ENCODE measurements around the gene ADAM22. TPM values are rescaled to one million over a fixed set of nuclear protein-coding genes. Genes with fewer than 3 reads are reported as not detected.

Gene ADAM22
- polyA plus RNA-seq, 1 donor from 2014 or later: 46.3 TPM

DNA sequence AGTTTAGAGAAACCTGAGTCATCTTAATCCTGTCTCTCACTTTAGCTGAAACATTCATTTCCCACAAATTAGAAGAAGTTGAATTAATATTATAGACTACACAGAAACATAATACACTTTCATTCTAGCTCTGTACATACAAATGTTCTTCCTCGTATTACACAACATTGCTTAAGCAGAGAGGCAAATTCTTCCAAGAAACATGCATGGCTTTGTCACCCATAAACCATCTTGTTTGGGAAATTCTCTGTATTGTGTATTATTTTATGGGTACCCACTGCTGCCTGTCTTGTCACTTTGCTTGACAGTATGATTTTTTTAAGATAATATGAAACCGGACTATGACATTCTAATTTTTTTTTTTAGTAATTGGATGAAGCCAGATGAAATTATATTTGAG lies 181.8 kb downstream of the ADAM22 start:
- Histone ChIP-seq H3K79me2 (replicated peaks; ENCODE audit: insufficient read depth, low read length) (no peaks in the 10 kb centered on the region), H3K36me3 (ENCODE audit: insufficient read depth, low read length) (no peaks in the 10 kb centered on the region), H3K27me3 (ENCODE audit: insufficient read depth, low read depth, low read length) (no peaks in the 10 kb centered on the region), H3F3A (ENCODE audit: insufficient read depth, low read length, poor library complexity, severe bottlenecking) (no peaks in the 10 kb centered on the region), H3K9ac (ENCODE audit: low read length) (no peak overlapping the region), H3K27ac (ENCODE audit: low read length) (no peak overlapping the region), H3K4me2 (ENCODE audit: low read length) (no peak overlapping the region), H3K9me2 (ENCODE audit: insufficient read depth, low read length) (no peaks in the 10 kb centered on the region), H4K20me1 (ENCODE audit: insufficient read depth) (no peaks in the 10 kb centered on the region), H2AFZ (ENCODE audit: low read depth, low read length) (no peak overlapping the region), H3K9me3 (ENCODE audit: low read length) (no peaks in the 10 kb centered on the region), H3K4me3 (ENCODE audit: low read length) (no peak overlapping the region)
- TF ChIP-seq RAD21 (conservative IDR thresholded peaks at IDR 0.05): no peak
- no peak for TF ChIP-seq POLR2AphosphoS5 (IDR thresholded peaks at IDR 0.05)
- no peak for TF ChIP-seq SMC3 (conservative IDR thresholded peaks at IDR 0.05; ENCODE audit: poor library complexity)
- no peak for TF ChIP-seq MXI1 (conservative IDR thresholded peaks at IDR 0.05; ENCODE audit: poor library complexity, severe bottlenecking)
- TF ChIP-seq EZH2 (IDR thresholded peaks at IDR 0.05; ENCODE audit: borderline replicate concordance, insufficient read depth, low read length, poor library complexity, severe bottlenecking): no peak
- no peak for TF ChIP-seq EP300 (conservative IDR thresholded peaks at IDR 0.05; ENCODE audit: poor library complexity, severe bottlenecking)
- TF ChIP-seq TAF1 (IDR thresholded peaks at IDR 0.05; ENCODE audit: low read depth): no peak
- TF ChIP-seq, protein P1, sequence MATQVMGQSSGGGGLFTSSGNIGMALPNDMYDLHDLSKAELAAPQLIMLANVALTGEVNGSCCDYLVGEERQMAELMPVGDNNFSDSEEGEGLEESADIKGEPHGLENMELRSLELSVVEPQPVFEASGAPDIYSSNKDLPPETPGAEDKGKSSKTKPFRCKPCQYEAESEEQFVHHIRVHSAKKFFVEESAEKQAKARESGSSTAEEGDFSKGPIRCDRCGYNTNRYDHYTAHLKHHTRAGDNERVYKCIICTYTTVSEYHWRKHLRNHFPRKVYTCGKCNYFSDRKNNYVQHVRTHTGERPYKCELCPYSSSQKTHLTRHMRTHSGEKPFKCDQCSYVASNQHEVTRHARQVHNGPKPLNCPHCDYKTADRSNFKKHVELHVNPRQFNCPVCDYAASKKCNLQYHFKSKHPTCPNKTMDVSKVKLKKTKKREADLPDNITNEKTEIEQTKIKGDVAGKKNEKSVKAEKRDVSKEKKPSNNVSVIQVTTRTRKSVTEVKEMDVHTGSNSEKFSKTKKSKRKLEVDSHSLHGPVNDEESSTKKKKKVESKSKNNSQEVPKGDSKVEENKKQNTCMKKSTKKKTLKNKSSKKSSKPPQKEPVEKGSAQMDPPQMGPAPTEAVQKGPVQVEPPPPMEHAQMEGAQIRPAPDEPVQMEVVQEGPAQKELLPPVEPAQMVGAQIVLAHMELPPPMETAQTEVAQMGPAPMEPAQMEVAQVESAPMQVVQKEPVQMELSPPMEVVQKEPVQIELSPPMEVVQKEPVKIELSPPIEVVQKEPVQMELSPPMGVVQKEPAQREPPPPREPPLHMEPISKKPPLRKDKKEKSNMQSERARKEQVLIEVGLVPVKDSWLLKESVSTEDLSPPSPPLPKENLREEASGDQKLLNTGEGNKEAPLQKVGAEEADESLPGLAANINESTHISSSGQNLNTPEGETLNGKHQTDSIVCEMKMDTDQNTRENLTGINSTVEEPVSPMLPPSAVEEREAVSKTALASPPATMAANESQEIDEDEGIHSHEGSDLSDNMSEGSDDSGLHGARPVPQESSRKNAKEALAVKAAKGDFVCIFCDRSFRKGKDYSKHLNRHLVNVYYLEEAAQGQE (IDR thresholded peaks at IDR 0.05; ENCODE audit: borderline replicate concordance): no peak
- TF ChIP-seq, protein P2, sequence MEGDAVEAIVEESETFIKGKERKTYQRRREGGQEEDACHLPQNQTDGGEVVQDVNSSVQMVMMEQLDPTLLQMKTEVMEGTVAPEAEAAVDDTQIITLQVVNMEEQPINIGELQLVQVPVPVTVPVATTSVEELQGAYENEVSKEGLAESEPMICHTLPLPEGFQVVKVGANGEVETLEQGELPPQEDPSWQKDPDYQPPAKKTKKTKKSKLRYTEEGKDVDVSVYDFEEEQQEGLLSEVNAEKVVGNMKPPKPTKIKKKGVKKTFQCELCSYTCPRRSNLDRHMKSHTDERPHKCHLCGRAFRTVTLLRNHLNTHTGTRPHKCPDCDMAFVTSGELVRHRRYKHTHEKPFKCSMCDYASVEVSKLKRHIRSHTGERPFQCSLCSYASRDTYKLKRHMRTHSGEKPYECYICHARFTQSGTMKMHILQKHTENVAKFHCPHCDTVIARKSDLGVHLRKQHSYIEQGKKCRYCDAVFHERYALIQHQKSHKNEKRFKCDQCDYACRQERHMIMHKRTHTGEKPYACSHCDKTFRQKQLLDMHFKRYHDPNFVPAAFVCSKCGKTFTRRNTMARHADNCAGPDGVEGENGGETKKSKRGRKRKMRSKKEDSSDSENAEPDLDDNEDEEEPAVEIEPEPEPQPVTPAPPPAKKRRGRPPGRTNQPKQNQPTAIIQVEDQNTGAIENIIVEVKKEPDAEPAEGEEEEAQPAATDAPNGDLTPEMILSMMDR (IDR thresholded peaks at IDR 0.05; ENCODE audit: poor library complexity, severe bottlenecking): no peak

DNA sequence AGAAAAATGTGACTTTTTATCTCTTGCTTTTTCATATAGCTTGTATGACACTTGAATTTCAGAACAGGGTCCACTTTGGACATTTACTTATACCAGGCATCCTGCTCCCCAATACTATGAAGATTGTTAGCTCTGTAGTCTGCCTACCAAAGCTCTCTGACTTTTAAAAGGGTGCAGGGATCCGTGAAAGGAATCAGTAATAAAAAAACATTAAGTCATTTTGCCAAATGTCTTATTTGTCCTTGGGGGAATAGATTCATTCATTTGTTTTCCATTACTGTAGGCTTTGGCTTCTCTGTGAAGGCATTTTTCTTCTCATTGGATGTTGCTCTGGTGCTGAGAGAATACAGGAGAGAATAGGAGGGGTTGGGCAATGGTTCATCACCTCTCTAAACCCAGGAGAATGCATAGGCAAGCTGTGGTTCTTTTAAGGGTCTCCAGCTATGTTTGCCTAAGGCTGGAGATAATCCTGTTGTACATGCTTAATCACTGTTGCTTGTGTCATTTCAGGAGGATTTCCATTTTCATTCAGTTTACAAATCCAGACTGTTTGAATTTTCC lies 182.3 kb downstream of the ADAM22 start:
- no peak for TF ChIP-seq EZH2 (IDR thresholded peaks at IDR 0.05; ENCODE audit: borderline replicate concordance, insufficient read depth, low read length, poor library complexity, severe bottlenecking)
- no peak for TF ChIP-seq POLR2AphosphoS5 (IDR thresholded peaks at IDR 0.05)
- TF ChIP-seq SMC3 (conservative IDR thresholded peaks at IDR 0.05; ENCODE audit: poor library complexity): no peak
- TF ChIP-seq RAD21 (conservative IDR thresholded peaks at IDR 0.05): no peak
- no peak overlapping the region for H3K4me2 ChIP-seq (ENCODE audit: low read length)

More for the DNA sequence above, 182.3 kb downstream of the ADAM22 start:
- no peaks in the 10 kb centered on the region for H4K20me1 ChIP-seq (ENCODE audit: insufficient read depth)
- no peaks in the 10 kb centered on the region for H3F3A ChIP-seq (ENCODE audit: insufficient read depth, low read length, poor library complexity, severe bottlenecking)
- no peak overlapping the region for H3K27ac ChIP-seq (ENCODE audit: low read length)
- H3K9me3 ChIP-seq (ENCODE audit: low read length): no peaks in the 10 kb centered on the region
- H3K79me2 ChIP-seq (replicated peaks; ENCODE audit: insufficient read depth, low read length): no peaks in the 10 kb centered on the region
- no peak overlapping the region for H3K9ac ChIP-seq (ENCODE audit: low read length)
- H3K36me3 ChIP-seq (ENCODE audit: insufficient read depth, low read length): no peaks in the 10 kb centered on the region
- no peak overlapping the region for H2AFZ ChIP-seq (ENCODE audit: low read depth, low read length)
- no peak overlapping the region for H3K4me3 ChIP-seq (ENCODE audit: low read length)
- H3K9me2 ChIP-seq (ENCODE audit: insufficient read depth, low read length): no peaks in the 10 kb centered on the region
- no peaks in the 10 kb centered on the region for H3K27me3 ChIP-seq (ENCODE audit: insufficient read depth, low read depth, low read length)
